ENCODE data around the gene C3orf20. TPM values are rescaled to one million over a fixed set of nuclear protein-coding genes. Genes with fewer than 3 reads are reported as not detected.

Gene C3orf20
- total and polyA plus RNA-seq, 2 experiments from 2014 or later: not detected

DNA sequence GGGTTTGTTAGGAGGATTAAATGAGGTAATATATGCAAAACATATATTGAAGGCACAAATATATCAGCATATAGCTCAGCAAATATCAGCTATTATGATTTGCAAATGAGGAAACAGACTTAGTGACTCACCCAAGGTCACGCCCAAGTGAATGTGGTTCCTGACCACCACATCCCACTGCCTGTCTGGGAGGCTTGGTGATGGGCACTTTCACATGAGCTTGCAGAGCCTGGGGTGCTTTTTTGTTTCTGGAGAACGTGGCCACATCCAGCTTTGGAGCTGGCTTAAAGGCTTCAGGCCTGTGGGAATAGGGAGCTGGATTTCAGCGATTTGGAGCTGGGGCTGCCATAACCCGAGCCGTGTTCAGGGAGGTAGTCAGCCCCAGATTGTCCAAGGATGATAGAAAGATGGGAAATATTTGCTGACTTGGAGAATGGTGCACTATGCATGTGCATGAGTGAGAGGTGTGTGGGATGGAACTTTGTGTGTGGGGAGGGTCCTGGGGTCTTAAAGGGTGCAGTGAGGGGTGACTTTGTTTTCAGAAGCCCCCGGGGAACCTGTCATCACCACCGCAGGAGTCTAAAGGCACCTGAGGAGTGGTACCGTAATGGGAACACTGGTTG is 131.8 kb downstream of the C3orf20 start (continued):
- TF ChIP-seq ZNF462 (CRISPR knock-in tag; IDR thresholded peaks at IDR 0.05): no peak
- TF ChIP-seq, protein P1, sequence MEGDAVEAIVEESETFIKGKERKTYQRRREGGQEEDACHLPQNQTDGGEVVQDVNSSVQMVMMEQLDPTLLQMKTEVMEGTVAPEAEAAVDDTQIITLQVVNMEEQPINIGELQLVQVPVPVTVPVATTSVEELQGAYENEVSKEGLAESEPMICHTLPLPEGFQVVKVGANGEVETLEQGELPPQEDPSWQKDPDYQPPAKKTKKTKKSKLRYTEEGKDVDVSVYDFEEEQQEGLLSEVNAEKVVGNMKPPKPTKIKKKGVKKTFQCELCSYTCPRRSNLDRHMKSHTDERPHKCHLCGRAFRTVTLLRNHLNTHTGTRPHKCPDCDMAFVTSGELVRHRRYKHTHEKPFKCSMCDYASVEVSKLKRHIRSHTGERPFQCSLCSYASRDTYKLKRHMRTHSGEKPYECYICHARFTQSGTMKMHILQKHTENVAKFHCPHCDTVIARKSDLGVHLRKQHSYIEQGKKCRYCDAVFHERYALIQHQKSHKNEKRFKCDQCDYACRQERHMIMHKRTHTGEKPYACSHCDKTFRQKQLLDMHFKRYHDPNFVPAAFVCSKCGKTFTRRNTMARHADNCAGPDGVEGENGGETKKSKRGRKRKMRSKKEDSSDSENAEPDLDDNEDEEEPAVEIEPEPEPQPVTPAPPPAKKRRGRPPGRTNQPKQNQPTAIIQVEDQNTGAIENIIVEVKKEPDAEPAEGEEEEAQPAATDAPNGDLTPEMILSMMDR (conservative IDR thresholded peaks at IDR 0.05; ENCODE audit: low read depth in 2 of 2): no peak

DNA sequence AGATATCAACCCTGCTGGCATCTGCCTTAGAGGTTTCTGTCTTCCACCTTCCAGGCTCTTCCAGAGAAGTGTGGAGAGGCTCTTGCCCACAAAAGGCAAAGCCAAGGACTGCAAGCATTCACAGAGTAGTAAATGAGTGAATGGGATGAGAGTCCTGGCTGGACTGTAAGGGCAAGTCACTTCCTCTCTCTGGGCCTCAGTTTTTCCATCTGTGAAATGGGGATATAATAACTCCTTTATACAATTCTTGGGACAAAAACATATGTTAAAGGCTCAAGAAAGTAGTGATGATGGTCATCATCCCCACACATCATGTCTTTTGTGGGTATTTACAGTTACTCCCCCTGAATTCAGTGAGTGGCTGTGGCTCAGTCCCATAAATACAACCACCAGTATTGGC is 133.1 kb downstream of the C3orf20 start:
- H3K79me2 ChIP-seq (replicated peaks; ENCODE audit: insufficient read depth): 0 out of 2 replicates have a peak, but pooled peaks cover 3% of the 10 kb centered on the region
- DNase-seq (ENCODE audit: low spot score) (no peak), ATAC-seq (no peak)
- H4K20me1 ChIP-seq (replicated peaks; ENCODE audit: insufficient read depth): no peaks in the 10 kb centered on the region
- Mint-ChIP-seq H3K4me1 (peaks cover 37% of the 10 kb centered on the region), H3K36me3 (ENCODE audit: low read depth) (no peaks in the 10 kb centered on the region), H3K9me3 (no peaks in the 10 kb centered on the region), H3K4me3 (no peak overlapping the region), H3K27me3 (ENCODE audit: insufficient read depth, low read depth, poor library complexity) (peaks cover 40% of the 10 kb centered on the region), H3K27ac (no peak overlapping the region)
- no peak overlapping the region for H3K4me2 ChIP-seq
- H3K4me1 ChIP-seq (ENCODE audit: insufficient read depth): peaks cover 10% of the 10 kb centered on the region
- no peaks in the 10 kb centered on the region for H3F3A ChIP-seq (replicated peaks; ENCODE audit: low read depth)
- no peak overlapping the region for H3K4me3 ChIP-seq
- H2AFZ ChIP-seq: no peak overlapping the region
- H3K27ac ChIP-seq (ENCODE audit: low read depth): no peak overlapping the region
- H3K9me2 ChIP-seq (ENCODE audit: insufficient read depth): no peaks in the 10 kb centered on the region; the same call in 1 of the 2 replicates
- peaks cover 48% of the 10 kb centered on the region for H3K27me3 ChIP-seq (ENCODE audit: insufficient read depth)
- no peaks in the 10 kb centered on the region for H3K36me3 ChIP-seq (ENCODE audit: insufficient read depth)
- TF ChIP-seq ZNF331 (CRISPR knock-in tag; IDR thresholded peaks at IDR 0.05; ENCODE audit: low read depth) (no peak), ZNF114 (CRISPR knock-in tag; IDR thresholded peaks at IDR 0.05) (no peak), STAT1 (IDR thresholded peaks at IDR 0.05; ENCODE audit: unreplicated experiment) (no peak), CREB1 (CRISPR knock-in tag; IDR thresholded peaks at IDR 0.05; ENCODE audit: low read depth) (no peak)
- TF ChIP-seq, protein P2, sequence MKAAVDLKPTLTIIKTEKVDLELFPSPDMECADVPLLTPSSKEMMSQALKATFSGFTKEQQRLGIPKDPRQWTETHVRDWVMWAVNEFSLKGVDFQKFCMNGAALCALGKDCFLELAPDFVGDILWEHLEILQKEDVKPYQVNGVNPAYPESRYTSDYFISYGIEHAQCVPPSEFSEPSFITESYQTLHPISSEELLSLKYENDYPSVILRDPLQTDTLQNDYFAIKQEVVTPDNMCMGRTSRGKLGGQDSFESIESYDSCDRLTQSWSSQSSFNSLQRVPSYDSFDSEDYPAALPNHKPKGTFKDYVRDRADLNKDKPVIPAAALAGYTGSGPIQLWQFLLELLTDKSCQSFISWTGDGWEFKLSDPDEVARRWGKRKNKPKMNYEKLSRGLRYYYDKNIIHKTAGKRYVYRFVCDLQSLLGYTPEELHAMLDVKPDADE (IDR thresholded peaks at IDR 0.05): no peak
